ENCODE measurements around the gene TAC3. TPM values are rescaled to one million over a fixed set of nuclear protein-coding genes. Genes with fewer than 3 reads are reported as not detected.
"Not testable (repeated sequence)": the region's sequence is repeated elsewhere in the genome, so short reads cannot be mapped to it uniquely, and the experiment has no call there.

The TAC3 gene
- total RNA-seq, 1 donor from 2014 or later = not detected

GRCh38 chr12:57037264-57037663 lies 20.9 kb upstream of the TAC3 start:
- no peak for DNase-seq (ENCODE audit: low spot score)

GRCh38 chr12:57033431-57033830 lies 17.1 kb upstream of the TAC3 start:
- no peak for DNase-seq (ENCODE audit: low spot score)

DNA sequence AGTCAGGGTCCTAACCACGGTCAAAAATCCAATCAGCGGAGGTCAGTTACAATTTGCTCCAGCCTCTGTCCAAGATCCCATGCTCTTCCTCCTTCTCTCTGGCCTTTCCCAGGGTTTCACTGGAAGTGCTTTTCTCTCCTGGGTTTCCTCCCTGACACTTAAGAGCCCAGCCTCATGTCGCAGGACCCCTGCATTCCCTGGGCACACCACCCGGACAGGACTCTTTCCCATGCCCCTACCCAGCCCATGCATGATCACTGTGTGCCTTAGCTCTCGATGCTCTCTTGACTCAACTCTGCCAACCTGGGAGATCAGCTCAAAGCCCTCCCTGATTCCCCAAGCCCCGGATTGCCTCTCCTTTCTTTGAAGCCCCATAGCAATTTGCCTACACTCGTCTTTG lies 15.5 kb upstream of the TAC3 start:
- peak; percentile 65 for DNase-seq (ENCODE audit: low spot score)

GRCh38 chr12:57031138-57031725 lies 14.9 kb upstream of the TAC3 start:
- peak; percentile 37 for DNase-seq (ENCODE audit: low spot score)

DNA sequence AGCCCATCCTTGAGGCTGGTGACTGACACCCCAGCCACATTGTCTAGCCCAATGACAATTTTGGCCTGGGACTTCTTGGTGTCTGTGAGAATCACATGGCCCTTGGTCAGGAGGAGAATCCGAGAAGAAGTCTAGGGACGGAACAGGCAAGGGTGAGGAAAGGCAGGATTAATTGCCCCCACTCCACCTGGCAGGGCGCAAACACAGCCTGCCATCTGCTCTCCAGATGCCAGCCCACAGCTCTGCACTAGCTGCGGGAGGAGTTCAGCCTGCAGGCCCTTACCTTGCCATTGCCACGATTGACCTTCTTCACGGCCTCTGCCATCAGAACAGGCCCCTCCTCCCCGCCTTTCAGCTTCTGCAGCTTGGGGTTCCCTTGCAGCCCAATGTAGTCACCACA lies 13.1 kb upstream of the TAC3 start:
- DNase-seq (ENCODE audit: low spot score) = no peak

GRCh38 chr12:57027805-57028153 lies 11.4 kb upstream of the TAC3 start:
- DNase-seq (ENCODE audit: low spot score) = peak; percentile 51

DNA sequence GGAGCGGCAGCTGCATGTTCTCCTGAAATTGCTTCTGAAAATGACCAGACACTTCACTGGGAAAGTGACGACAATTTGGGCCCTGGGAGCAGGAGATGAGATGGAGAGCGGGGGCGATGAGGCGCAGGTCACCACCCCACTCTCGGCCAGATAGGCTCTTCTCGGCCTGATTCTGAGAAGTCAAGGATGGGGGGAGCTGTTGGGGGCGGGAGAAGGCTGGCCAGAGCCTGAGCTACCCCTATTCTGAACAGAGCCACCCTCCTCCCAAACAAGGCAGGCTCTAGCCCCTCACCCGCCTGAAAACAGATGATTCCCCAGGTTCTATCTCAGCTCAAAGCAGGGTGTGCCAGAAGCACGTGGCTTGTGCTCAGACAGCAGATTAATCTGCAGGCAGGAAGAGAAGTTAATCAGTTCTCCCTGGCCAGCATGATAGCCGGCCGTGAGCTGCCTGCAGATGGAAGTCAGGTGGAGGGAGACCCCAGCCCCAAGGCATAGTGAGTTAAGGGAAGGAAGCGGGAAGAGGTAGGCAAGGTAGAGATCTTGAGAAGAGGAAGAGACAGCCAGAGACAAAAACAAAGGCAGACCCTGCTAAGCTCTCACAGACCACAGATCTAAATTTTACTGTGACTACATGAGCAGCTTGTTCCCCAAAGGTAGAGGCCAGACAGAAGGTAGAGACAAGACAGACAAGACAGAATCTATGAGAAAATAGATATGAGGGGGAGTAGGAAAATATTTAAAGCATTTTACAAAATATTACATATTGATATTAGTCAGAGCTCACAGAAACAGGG lies 10.9 kb upstream of the TAC3 start:
- no peak for DNase-seq (ENCODE audit: low spot score)

DNA sequence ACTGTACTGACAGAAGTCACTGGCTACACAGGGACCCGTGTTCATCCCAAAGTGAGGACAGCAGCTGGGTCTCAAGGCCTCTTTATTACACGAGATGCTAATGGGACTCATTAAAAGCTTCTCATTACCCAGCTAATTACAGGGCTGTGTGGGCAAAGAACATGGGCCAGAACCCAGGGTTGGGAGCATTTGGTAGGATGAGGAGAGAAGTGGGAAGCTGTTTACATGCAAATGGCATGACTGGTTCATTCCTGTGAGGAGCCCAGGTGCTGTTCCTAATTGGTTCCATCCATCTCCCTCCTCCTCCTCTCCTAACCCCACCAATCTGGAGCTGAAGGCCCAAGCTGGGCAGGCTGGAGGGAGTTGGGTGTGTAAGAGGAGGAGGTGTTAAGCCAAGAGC lies 8.9 kb upstream of the TAC3 start:
- DNase-seq (ENCODE audit: low spot score) = no peak

- DNase-seq (ENCODE audit: low spot score) = not testable (repeated sequence)
These were observed 6.0 kb upstream of the TAC3 start for GRCh38 chr12:57022324-57022723.

GRCh38 chr12:57019983-57020719 lies 3.8 kb upstream of the TAC3 start:
- DNase-seq (ENCODE audit: low spot score) = no peak

DNA sequence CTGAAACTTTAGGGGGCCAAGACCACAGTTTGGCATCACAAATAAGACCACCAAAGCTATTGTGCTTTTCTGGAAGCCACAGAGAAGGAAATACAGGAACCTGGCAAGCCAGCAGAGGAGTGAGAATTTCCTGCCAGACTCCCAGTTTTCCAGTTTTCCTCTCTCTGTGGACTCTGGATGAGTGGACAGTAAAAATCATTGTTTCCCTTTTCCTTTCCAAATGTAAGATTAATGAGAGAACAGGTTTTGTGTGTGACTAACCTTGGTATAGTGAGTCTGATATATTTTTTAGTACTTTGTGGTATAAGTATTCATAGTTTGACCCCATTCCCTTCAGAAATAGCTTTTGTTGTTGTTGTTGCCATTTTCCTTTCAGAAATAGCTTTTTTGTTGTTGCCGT lies 2.6 kb upstream of the TAC3 start:
- no peak for DNase-seq (ENCODE audit: low spot score)

- not testable (repeated sequence) for DNase-seq (ENCODE audit: low spot score)
These were observed 2.0 kb upstream of the TAC3 start for GRCh38 chr12:57018353-57018752.

GRCh38 chr12:57012600-57013465 lies 3.5 kb downstream of the TAC3 start:
- peak; percentile 81 for DNase-seq (ENCODE audit: low spot score)

DNA sequence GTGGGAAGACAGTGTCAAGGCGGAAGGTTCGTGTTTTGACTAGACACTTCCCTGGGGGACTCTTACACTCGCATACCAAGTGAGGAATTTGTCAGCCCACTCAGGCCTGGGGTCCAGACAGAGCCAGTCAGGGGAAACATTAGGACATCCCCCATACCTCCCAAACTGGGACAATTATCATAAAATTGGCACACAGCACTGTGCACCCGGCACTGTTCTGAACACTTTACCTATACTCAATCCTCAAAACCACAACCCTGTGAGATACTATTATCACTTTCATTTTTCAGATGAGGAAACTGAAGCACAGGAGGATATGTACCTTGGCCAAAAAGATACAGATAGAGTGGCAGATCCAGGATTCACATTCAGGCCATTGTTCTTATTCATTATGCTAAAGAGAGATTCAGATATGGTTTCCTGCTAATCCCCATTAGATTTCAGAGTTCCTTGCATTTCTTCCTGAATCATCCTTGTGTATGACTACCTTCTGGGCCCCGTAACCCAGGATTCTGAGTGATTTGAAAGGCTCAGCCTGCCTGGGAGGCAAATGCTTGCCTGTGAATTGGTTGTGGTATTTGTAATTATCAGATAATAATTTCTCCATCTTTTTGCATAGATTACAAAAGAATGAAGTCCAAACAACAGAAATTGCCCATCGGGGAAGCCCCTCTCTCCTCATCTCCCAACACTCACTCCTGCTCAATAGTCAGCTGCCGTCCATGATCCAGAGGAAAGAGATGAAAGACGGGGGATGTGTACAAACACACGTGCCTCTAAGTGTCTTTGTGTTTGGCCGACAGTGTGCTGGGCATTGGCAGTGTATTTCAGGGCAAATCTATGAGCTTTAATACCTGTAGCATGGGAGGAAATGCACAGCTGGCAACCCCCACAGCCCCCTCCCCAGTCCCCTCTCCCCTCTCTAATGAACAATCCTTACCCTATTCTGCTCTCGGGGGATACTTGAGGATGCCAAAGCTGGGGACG lies 4.6 kb downstream of the TAC3 start:
- peak; percentile 53 for DNase-seq (ENCODE audit: low spot score)

GRCh38 chr12:57010627-57011247 lies 5.6 kb downstream of the TAC3 start:
- DNase-seq (ENCODE audit: low spot score) = no peak

DNA sequence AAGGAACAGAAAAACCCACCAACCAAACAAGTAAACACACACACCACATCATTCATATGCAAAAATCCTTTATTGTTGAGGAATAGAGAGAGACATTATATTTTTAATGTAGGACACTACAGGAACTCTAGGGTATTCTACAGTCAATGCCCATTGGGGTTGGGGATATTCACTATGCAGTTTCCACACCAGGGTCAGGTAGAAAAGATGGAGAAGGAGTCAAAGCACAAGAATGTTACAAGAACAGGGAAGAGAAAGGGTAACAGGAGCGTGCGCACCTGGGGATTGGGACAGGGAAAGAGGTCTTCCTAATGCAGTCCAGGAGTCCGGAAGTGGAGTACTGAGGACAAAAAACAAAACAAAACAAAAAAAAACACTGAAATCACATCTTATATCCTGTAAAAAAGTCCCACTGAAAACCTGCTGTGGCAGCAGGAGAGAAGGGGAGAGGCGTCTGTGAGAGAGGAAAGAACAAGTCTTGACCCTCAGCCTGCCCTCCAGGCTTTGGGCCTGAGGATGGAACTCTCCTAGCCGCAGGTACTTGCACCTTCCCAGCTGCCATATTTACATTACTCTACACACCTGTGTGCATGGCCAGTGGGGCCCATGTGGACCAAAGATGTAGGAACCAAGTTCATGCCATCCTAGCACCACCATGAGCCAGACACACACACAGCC lies 6.2 kb downstream of the TAC3 start:
- DNase-seq (ENCODE audit: low spot score) = peak; percentile 57

GRCh38 chr12:57008178-57008577 lies 8.2 kb downstream of the TAC3 start:
- no peak for DNase-seq (ENCODE audit: low spot score)

GRCh38 chr12:57006809-57007475 lies 9.4 kb downstream of the TAC3 start:
- no peak for DNase-seq (ENCODE audit: low spot score)

Measured in mesenteric fat pad (tissue), 1 donor.